ENCODE data around the gene EFNA5.

DNA sequence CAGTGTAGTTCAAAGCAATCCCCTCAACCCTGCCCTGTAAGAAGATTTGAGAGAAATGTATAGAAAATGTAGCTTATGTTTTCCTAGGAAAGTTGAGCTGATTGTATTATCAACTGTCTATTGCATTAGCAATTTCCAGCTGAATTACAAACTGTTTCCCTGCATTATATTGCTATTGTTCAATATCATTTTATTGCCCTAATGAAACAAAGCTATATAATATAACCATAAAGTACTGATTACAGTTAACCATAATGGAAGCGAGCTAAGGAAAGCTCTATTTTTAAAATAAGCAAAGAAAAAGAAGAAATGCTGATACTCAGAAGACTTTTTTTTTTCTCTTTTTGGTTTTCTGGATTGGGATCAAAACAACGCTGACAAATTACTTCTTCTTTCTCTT lies 228.3 kb downstream of the EFNA5 start:
- TF ChIP-seq EZH2 (IDR thresholded peaks at IDR 0.05; ENCODE audit: insufficient read depth, poor library complexity, severe bottlenecking), result no peak
- TF ChIP-seq EZH2phosphoT487 (IDR thresholded peaks at IDR 0.05; ENCODE audit: insufficient read depth, low read depth), result no peak
